Measurements from ENCODE around the gene ARPC2. TPM values are rescaled to one million over a fixed set of nuclear protein-coding genes. Genes with fewer than 3 reads are reported as not detected.

The ARPC2 gene
- total and polyA plus RNA-seq, 2 of the 13 experiments (the other 11 are each of a cell fraction or from before 2014, with no cell fraction given): 168 to 303 TPM

GRCh38 chr2:218292048-218293014 is 75.3 kb downstream of the ARPC2 start, which contains the start of gene TMBIM1 (continued):
- no peak for TF ChIP-seq CBX2 (IDR thresholded peaks at IDR 0.05; ENCODE audit: low read depth, low read length)
- TF ChIP-seq CBX2 (CRISPR knock-in tag; IDR thresholded peaks at IDR 0.05; ENCODE audit: low read depth): no peak
- TF ChIP-seq LRRFIP1 (CRISPR knock-in tag; conservative IDR thresholded peaks at IDR 0.05): no peak
- TF ChIP-seq ZNF275 (CRISPR knock-in tag; IDR thresholded peaks at IDR 0.05; ENCODE audit: borderline replicate concordance): no peak
- no peak; the same call in 1 of the 2 replicates for TF ChIP-seq SPEN (CRISPR knock-in tag; IDR thresholded peaks at IDR 0.05; ENCODE audit: low read depth)
- TF ChIP-seq ZEB1 (IDR thresholded peaks at IDR 0.05; ENCODE audit: insufficient replicate concordance, low read depth): no peak
- peak; percentile 68; the same call in 1 of the 2 replicates for TF ChIP-seq ZNF225 (CRISPR knock-in tag; IDR thresholded peaks at IDR 0.05)
- TF ChIP-seq ZFP90 (CRISPR knock-in tag; IDR thresholded peaks at IDR 0.05; ENCODE audit: borderline replicate concordance): no peak; the same call in 1 of the 2 replicates
- TF ChIP-seq STAG1 (CRISPR knock-in tag; IDR thresholded peaks at IDR 0.05): peak; percentile 56
- TF ChIP-seq GATA4 (IDR thresholded peaks at IDR 0.05; ENCODE audit: borderline replicate concordance, low read depth): 0 out of 2 replicates have a peak, but pooled peaks have one; percentile 32
- no peak for TF ChIP-seq ZNF710 (CRISPR knock-in tag; IDR thresholded peaks at IDR 0.05; ENCODE audit: borderline replicate concordance)
- no peak for TF ChIP-seq HNRNPUL1 (IDR thresholded peaks at IDR 0.05; ENCODE audit: low read depth, low read length)
- 0 out of 2 replicates have a peak, but pooled peaks have one; percentile 41 for TF ChIP-seq HIC2 (CRISPR knock-in tag; IDR thresholded peaks at IDR 0.05; ENCODE audit: low read depth)
- TF ChIP-seq NAIF1 (CRISPR knock-in tag; IDR thresholded peaks at IDR 0.05; ENCODE audit: borderline replicate concordance): 0 out of 2 replicates have a peak, but pooled peaks have one; percentile 38
- TF ChIP-seq ZNF891 (CRISPR knock-in tag; IDR thresholded peaks at IDR 0.05): peak; percentile 70; the same call in 1 of the 2 replicates
- TF ChIP-seq ATM (IDR thresholded peaks at IDR 0.05; ENCODE audit: borderline replicate concordance): no peak
- peak; percentile 76; the same call in 1 of the 2 replicates for TF ChIP-seq ISX (CRISPR knock-in tag; conservative IDR thresholded peaks at IDR 0.05)
- peak; percentile 93 for TF ChIP-seq ZNF607 (CRISPR knock-in tag; IDR thresholded peaks at IDR 0.05; ENCODE audit: borderline replicate concordance)
- TF ChIP-seq ZNF34 (CRISPR knock-in tag; IDR thresholded peaks at IDR 0.05; ENCODE audit: borderline replicate concordance): no peak
